Uterus (tissue), 2 donors: ENCODE results near the gene GARIN1A.

Experiments
- POLR2A ChIP-seq, 2 donors: fragments of 450-650 bp; IDR thresholded peaks; one replicate each; pipeline ENCODE4 v1.6.1; 2016; ENCODE audit warnings: antibody characterized with exemption in 2 of 2, mild to moderate bottlenecking in 1 of 2, moderate library complexity in 1 of 2
- TF ChIP-seq, protein P1 (sequence below), 4 experiments: fragments of 200-600 bp in 2 of 4; fragments of 450-650 bp in 2 of 4; sonication (generic) in 2 of 4; IDR thresholded peaks; one replicate each; pipeline ENCODE4 v1.5.1; 2016 to 2019; ENCODE audit warnings: antibody characterized with exemption in 4 of 4, mild to moderate bottlenecking in 2 of 4, moderate library complexity in 1 of 4

DNA sequence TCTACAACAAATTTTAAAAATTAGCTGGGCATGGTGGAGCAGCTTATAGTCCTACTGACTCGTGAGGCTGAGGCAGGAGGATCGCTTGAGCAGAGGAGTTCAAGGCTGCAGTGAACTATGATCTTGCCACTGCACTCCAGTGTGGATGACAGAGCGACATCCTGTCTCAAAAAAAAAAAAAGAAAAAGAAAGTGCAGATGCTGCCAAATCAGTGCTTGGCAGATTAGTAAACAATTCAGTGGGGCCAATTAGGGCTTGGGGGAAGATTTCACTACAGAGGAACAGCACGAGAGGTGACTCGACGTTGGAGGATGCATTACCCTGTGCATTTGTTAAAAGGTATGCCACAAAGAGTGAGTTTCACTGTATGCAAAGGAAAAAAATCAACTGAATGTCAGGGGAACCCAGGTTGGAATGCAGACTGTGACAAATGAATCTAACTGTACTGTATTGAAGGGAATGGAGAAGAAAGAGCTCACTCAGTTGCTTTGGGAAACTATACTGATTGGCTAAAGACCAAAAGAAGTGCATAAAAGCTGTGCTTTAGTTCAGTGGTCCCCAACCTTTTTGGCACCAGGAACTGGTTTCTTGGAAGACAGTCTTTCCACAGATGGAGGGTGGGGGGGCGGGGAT is 31.6 kb downstream of the GARIN1A start:
- no peak for TF ChIP-seq POLR2A (IDR thresholded peaks at IDR 0.05)
- TF ChIP-seq, protein P1, sequence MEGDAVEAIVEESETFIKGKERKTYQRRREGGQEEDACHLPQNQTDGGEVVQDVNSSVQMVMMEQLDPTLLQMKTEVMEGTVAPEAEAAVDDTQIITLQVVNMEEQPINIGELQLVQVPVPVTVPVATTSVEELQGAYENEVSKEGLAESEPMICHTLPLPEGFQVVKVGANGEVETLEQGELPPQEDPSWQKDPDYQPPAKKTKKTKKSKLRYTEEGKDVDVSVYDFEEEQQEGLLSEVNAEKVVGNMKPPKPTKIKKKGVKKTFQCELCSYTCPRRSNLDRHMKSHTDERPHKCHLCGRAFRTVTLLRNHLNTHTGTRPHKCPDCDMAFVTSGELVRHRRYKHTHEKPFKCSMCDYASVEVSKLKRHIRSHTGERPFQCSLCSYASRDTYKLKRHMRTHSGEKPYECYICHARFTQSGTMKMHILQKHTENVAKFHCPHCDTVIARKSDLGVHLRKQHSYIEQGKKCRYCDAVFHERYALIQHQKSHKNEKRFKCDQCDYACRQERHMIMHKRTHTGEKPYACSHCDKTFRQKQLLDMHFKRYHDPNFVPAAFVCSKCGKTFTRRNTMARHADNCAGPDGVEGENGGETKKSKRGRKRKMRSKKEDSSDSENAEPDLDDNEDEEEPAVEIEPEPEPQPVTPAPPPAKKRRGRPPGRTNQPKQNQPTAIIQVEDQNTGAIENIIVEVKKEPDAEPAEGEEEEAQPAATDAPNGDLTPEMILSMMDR (IDR thresholded peaks at IDR 0.05): no peak
